Caco-2 (cell line): ENCODE measurements around the gene FXN. TPM values are rescaled to one million over a fixed set of nuclear protein-coding genes. Genes with fewer than 3 reads are reported as not detected.

Source experiments
- BruUV-seq: library from RNA; stranded (reverse); fragments of 400-500 nt; replicated peaks from 2 replicates; lab custom pipeline; 2021; lab: Mats Ljungman, UMichigan
- CTCF ChIA-PET: fragments of 300-600 bp; sonication (Branson Sonifier 250); formaldehyde crosslinking; loops from one replicate; lab custom pipeline; 2022; ENCODE audit warnings: antibody characterized with exemption; lab: Charles Lee
- POLR2A ChIA-PET: fragments of 300-600 bp; sonication (Branson Sonifier 250); formaldehyde crosslinking; loops from one replicate; lab custom pipeline; 2022; ENCODE audit warnings: antibody characterized with exemption; lab: Charles Lee
- DNase-seq, 2 experiments: peaks; one replicate each; pipeline versions ENCODE4 v3.0.0 to v3.0.0-alpha.2; 2020 to 2022
- H3K27me3 ChIP-seq: replicated peaks from 2 replicates; pipeline ENCODE4 v1.6.0; 2011; ENCODE audit warnings: low read length; ENCODE audit not compliant: control insufficient read depth, insufficient read depth
- H3K36me3 ChIP-seq: 2 replicates; pipeline ENCODE4 v1.5.1; 2011; ENCODE audit warnings: low read length; ENCODE audit not compliant: control insufficient read depth, insufficient read depth
- H3K4me1 ChIP-seq: fragments of 250-450 bp; sonication (Bioruptor Pico); 2 replicates; pipeline ENCODE4 v1.5.1; 2020; ENCODE audit warnings: mild to moderate bottlenecking
- H3K4me3 ChIP-seq: 2 replicates; pipeline ENCODE4 v1.5.1; 2011; ENCODE audit warnings: low read depth, mild to moderate bottlenecking, control low read depth, low read length
- H3K9me3 ChIP-seq: fragments of 250-450 bp; sonication (Bioruptor Pico); 2 replicates; pipeline ENCODE4 v1.5.1; 2020; ENCODE audit warnings: mild to moderate bottlenecking, moderate library complexity
- H3K27ac Mint-ChIP-seq: one replicate; pipeline ENCODE4 v1.8.0; 2022; ENCODE audit warnings: mixed read lengths; ENCODE audit not compliant: unreplicated experiment
- H3K27me3 Mint-ChIP-seq: one replicate; pipeline ENCODE4 v1.8.0; 2022; ENCODE audit warnings: mixed read lengths; ENCODE audit not compliant: insufficient read depth, unreplicated experiment
- H3K36me3 Mint-ChIP-seq: one replicate; pipeline ENCODE4 v1.8.0; 2022; ENCODE audit warnings: mild to moderate bottlenecking, mixed read lengths; ENCODE audit not compliant: insufficient read depth, unreplicated experiment
- H3K4me1 Mint-ChIP-seq: one replicate; pipeline ENCODE4 v1.8.0; 2022; ENCODE audit warnings: low read depth, mixed read lengths; ENCODE audit not compliant: unreplicated experiment
- H3K4me3 Mint-ChIP-seq: one replicate; pipeline ENCODE4 v1.8.0; 2022; ENCODE audit warnings: mild to moderate bottlenecking, moderate library complexity, mixed read lengths; ENCODE audit not compliant: unreplicated experiment
- H3K9me3 Mint-ChIP-seq: one replicate; pipeline ENCODE4 v1.8.0; 2022; ENCODE audit warnings: mixed read lengths; ENCODE audit not compliant: unreplicated experiment
- intact Hi-C: fragments of 100-400 bp; cut with micrococcal nuclease; formaldehyde crosslinking; loops from one replicate; pipeline ENCODE4 v1.10.0; 2022; ENCODE audit not compliant: unreplicated experiment
- total RNA-seq: library from RNA; stranded (reverse); gene quantifications from 2 replicates; pipeline ENCODE4 v1.2.3, GENCODE V29; 2022
- TF ChIP-seq, protein P1 (sequence below), 2 experiments: fragments of 200-600 bp in 1 of 2; IDR thresholded peaks; 1 replicate in 1 of 2; 2 replicates in 1 of 2; pipeline versions ENCODE4 v1.5.1 to v1.8.0; 2011 to 2022; ENCODE audit warnings: antibody characterized with exemption in 1 of 2, control low read depth in 1 of 2, inconsistent platforms in 1 of 2, low read depth in 1 of 2, low read length in 1 of 2, mild to moderate bottlenecking in 1 of 2, moderate library complexity in 1 of 2; ENCODE audit not compliant: insufficient read depth in 1 of 2, severe bottlenecking in 1 of 2, unreplicated experiment in 1 of 2

FXN gene
- total RNA-seq, 1 experiment from 2014 or later, result 8.6 TPM

- ChIA-PET POLR2A (no interaction called here), CTCF (no interaction called here)
- H3K4me1 ChIP-seq, result no peaks in the 10 kb centered on the region
- no peak for DNase-seq
- Mint-ChIP-seq H3K27me3 (no peaks in the 10 kb centered on the region), H3K27ac (no peak overlapping the region), H3K36me3 (peaks cover 17% of the 10 kb centered on the region), H3K4me1 (no peaks in the 10 kb centered on the region), H3K4me3 (no peak overlapping the region), H3K9me3 (no peaks in the 10 kb centered on the region)
- no peaks in the 10 kb centered on the region for H3K9me3 ChIP-seq
- no peak overlapping the region for H3K4me3 ChIP-seq
- H3K27me3 ChIP-seq, result no peaks in the 10 kb centered on the region
- TF ChIP-seq, protein P1, sequence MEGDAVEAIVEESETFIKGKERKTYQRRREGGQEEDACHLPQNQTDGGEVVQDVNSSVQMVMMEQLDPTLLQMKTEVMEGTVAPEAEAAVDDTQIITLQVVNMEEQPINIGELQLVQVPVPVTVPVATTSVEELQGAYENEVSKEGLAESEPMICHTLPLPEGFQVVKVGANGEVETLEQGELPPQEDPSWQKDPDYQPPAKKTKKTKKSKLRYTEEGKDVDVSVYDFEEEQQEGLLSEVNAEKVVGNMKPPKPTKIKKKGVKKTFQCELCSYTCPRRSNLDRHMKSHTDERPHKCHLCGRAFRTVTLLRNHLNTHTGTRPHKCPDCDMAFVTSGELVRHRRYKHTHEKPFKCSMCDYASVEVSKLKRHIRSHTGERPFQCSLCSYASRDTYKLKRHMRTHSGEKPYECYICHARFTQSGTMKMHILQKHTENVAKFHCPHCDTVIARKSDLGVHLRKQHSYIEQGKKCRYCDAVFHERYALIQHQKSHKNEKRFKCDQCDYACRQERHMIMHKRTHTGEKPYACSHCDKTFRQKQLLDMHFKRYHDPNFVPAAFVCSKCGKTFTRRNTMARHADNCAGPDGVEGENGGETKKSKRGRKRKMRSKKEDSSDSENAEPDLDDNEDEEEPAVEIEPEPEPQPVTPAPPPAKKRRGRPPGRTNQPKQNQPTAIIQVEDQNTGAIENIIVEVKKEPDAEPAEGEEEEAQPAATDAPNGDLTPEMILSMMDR (IDR thresholded peaks at IDR 0.05; ENCODE audit: insufficient read depth in 1 of 2, low read depth in 1 of 2, low read length in 1 of 2, severe bottlenecking in 1 of 2, unreplicated experiment in 1 of 2), result no peak
- BruUV-seq, result no TSS peak
- intact Hi-C loops, result no loop called here
- no peaks in the 10 kb centered on the region for H3K36me3 ChIP-seq
These were observed 101.8 kb downstream of the FXN start for GRCh38 chr9:69137311-69137710.

DNA sequence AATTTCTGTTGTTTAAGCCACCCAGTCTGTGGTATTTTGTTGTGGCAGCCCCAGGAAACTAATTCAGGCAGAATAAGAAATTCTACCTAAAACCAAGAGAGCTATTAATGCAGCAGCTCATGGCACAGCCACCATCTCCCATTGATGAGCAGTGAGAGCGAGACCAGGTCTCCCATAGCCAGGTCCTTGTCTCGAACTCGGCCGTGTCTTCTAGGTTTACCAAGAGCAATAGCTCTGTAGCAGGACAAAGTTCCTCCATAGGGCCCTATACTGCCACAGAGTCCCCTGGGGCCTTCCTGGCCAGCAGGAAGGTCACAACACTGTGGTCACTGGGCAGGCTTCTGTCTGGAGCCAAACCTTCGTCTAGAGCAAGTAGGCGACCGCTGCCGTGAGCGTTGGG lies 104.0 kb downstream of the FXN start:
- H3K9me3 Mint-ChIP-seq, result no peaks in the 10 kb centered on the region
- no peak overlapping the region for H3K4me3 Mint-ChIP-seq
- H3K27me3 Mint-ChIP-seq, result no peaks in the 10 kb centered on the region
- no peaks in the 10 kb centered on the region for H3K4me1 Mint-ChIP-seq
- Histone ChIP-seq H3K9me3 (no peaks in the 10 kb centered on the region), H3K27me3 (no peaks in the 10 kb centered on the region), H3K4me1 (no peaks in the 10 kb centered on the region), H3K4me3 (no peak overlapping the region), H3K36me3 (no peaks in the 10 kb centered on the region)
- TF ChIP-seq, protein P1 (IDR thresholded peaks at IDR 0.05; ENCODE audit: insufficient read depth in 1 of 2, low read depth in 1 of 2, low read length in 1 of 2, severe bottlenecking in 1 of 2, unreplicated experiment in 1 of 2), result no peak
- DNase-seq, result no peak
- no TSS peak for BruUV-seq
- H3K27ac Mint-ChIP-seq, result no peak overlapping the region
- ChIA-PET CTCF (no interaction called here), POLR2A (no interaction called here)
- peaks cover 8% of the 10 kb centered on the region for H3K36me3 Mint-ChIP-seq
- intact Hi-C loops, result no loop called here

DNA sequence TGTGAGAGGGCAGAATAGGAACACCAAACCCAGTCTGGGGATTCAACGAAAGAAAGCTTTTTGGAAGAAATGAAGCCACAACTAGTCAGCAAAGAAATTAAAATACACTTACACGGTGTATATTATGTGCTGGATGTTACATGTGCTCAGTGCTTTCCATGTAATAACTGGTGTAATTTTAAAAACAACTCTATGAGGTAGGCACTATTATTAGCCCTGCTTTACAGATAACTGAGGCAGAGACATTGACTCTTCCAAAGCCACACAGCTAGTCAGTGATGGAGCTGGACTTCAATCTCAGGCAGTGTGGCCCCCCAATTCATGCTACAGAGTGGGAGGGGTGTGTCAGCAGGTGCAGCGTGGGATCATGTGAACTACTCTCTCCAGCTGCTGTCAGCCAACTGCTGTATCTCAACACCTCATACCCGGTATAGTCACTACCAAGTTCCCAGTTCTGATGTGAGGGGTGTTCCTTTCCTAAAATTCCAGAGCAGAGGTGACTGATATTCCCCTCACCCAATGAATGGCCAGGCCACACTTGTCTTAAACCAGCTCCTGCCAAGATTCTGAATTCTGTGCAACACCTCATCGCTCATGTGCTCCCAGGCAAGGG lies 104.7 kb downstream of the FXN start:
- no peaks in the 10 kb centered on the region for H3K4me1 Mint-ChIP-seq
- intact Hi-C loops, result no loop called here
- Histone ChIP-seq H3K9me3 (no peaks in the 10 kb centered on the region), H3K4me3 (no peak overlapping the region), H3K4me1 (no peaks in the 10 kb centered on the region), H3K36me3 (no peaks in the 10 kb centered on the region), H3K27me3 (no peaks in the 10 kb centered on the region)
- POLR2A ChIA-PET, result no interaction called here
- no TSS peak for BruUV-seq
- no peak for DNase-seq
- peaks cover 8% of the 10 kb centered on the region for H3K36me3 Mint-ChIP-seq
- no peaks in the 10 kb centered on the region for H3K9me3 Mint-ChIP-seq
- TF ChIP-seq, protein P1 (IDR thresholded peaks at IDR 0.05; ENCODE audit: insufficient read depth in 1 of 2, low read depth in 1 of 2, low read length in 1 of 2, severe bottlenecking in 1 of 2, unreplicated experiment in 1 of 2), result no peak
- H3K27ac Mint-ChIP-seq, result no peak overlapping the region
- CTCF ChIA-PET, result no interaction called here
- H3K4me3 Mint-ChIP-seq, result no peak overlapping the region
- no peaks in the 10 kb centered on the region for H3K27me3 Mint-ChIP-seq
